Panc1 (cell line): ENCODE results near the gene FIZ1. TPM values are rescaled to one million over a fixed set of nuclear protein-coding genes. Genes with fewer than 3 reads are reported as not detected.
A peak's percentile ranks its signal among the peaks of the same experiment; 100 is the strongest.

ENCODE experiments used
- ATAC-seq: fragments of 200-7000 bp; cut with Tn5 transposase; 2 replicates; pipeline ENCODE4 v1.9.1; 2020; ENCODE audit warnings: mild to moderate bottlenecking, moderate library complexity
- BruUV-seq: library from RNA; stranded (reverse); fragments of 400-500 nt; replicated peaks from 2 replicates; lab custom pipeline; 2021; lab: Mats Ljungman, UMichigan
- CTCF ChIA-PET: fragments of 300-600 bp; sonication (Branson Sonifier 250); formaldehyde crosslinking; loops from one replicate; lab custom pipeline; 2022; ENCODE audit warnings: antibody characterized with exemption; lab: Charles Lee
- POLR2A ChIA-PET: fragments of 300-600 bp; sonication (Branson Sonifier 250); formaldehyde crosslinking; loops from one replicate; lab custom pipeline; 2022; ENCODE audit warnings: antibody characterized with exemption; lab: Charles Lee
- DNase-seq: peaks from one replicate; pipeline ENCODE4 v3.0.0-alpha.2; 2010; ENCODE audit warnings: low read depth, low spot score
- H3K27ac ChIP-seq: 2 replicates; pipeline ENCODE4 v1.5.1; 2011; ENCODE audit warnings: mild to moderate bottlenecking, low read length, inconsistent platforms
- H3K27me3 ChIP-seq: fragments of 200-500 bp; sonication (Bioruptor generic); 2 replicates; pipeline ENCODE4 v1.6.0; 2014; ENCODE audit warnings: low read length, inconsistent platforms; ENCODE audit not compliant: control insufficient read depth, insufficient read depth
- H3K36me3 ChIP-seq: fragments of 200-500 bp; sonication (Bioruptor generic); 2 replicates; pipeline ENCODE4 v1.5.1; 2014; ENCODE audit warnings: inconsistent platforms, mild to moderate bottlenecking, low read length, moderate library complexity; ENCODE audit not compliant: control insufficient read depth, insufficient read depth
- H3K4me1 ChIP-seq: 2 replicates; pipeline ENCODE4 v1.5.1; 2011; ENCODE audit warnings: inconsistent platforms, mild to moderate bottlenecking, low read length, moderate library complexity; ENCODE audit not compliant: control insufficient read depth, insufficient read depth
- H3K4me3 ChIP-seq, 2 experiments: 2 replicates each; pipeline ENCODE4 v1.5.1; 2011 to 2012; ENCODE audit warnings: low read depth in 2 of 2, low read length in 2 of 2, mild to moderate bottlenecking in 2 of 2, inconsistent platforms in 1 of 2, moderate library complexity in 1 of 2
- H3K9me3 ChIP-seq: fragments of 200-500 bp; sonication (Bioruptor generic); 2 replicates; pipeline ENCODE4 v1.5.1; 2014; ENCODE audit warnings: low read depth, mild to moderate bottlenecking, inconsistent platforms, low read length, moderate library complexity; ENCODE audit not compliant: control insufficient read depth, insufficient read depth
- CTCF ChIP-seq: fragments of 450-650 bp; IDR thresholded peaks from 2 replicates; pipeline ENCODE4 v1.5.1; 2017; ENCODE audit warnings: mild to moderate bottlenecking
- POLR2AphosphoS5 ChIP-seq: IDR thresholded peaks from 2 replicates; pipeline ENCODE4 v1.6.1; 2012; ENCODE audit warnings: mild to moderate bottlenecking, low read depth, low read length, moderate library complexity
- REST ChIP-seq, 2 experiments: IDR thresholded peaks; 2 replicates each; pipeline ENCODE4 v1.6.1; 2011 to 2012; ENCODE audit warnings: low read depth in 2 of 2, control low read depth in 1 of 2, low read length in 1 of 2, mild to moderate bottlenecking in 1 of 2, moderate library complexity in 1 of 2; ENCODE audit not compliant: insufficient read depth in 1 of 2
- SIN3A ChIP-seq: IDR thresholded peaks from 2 replicates; pipeline ENCODE4 v1.6.1; 2012; ENCODE audit warnings: low read depth, mild to moderate bottlenecking, low read length, moderate library complexity, borderline replicate concordance; ENCODE audit not compliant: insufficient read depth
- TCF7L2 ChIP-seq: IDR thresholded peaks from 2 replicates; pipeline ENCODE4 v1.6.1; 2011; ENCODE audit warnings: mild to moderate bottlenecking, low read depth, low read length, inconsistent platforms
- in situ Hi-C: cut with HindIII; loops from 2 replicates; pipeline ENCODE4 v1.10.0; 2016; ENCODE audit warnings: low sequenced_read_pairs, low pct_unique_long_range_greater_than_20kb
- intact Hi-C: fragments of 100-400 bp; cut with micrococcal nuclease; formaldehyde crosslinking; loops from one replicate; pipeline ENCODE4 v1.10.0; 2022; ENCODE audit not compliant: unreplicated experiment
- total RNA-seq: library from RNA; stranded (reverse); gene quantifications from one replicate; pipeline ENCODE4 v1.2.1, GENCODE V29; 2021; ENCODE audit not compliant: unreplicated experiment

The FIZ1 gene
- total RNA-seq, 1 experiment from 2014 or later = 28.5 TPM

- peak within 1 kb of the TSS; percentile 63 to 93 for H3K4me3 ChIP-seq
- POLR2A ChIA-PET = interaction anchor here (0.6 kb wide), 1 partner anchor 9 kb away, joined by 6 read pairs; no protein-coding TSS in a partner anchor
- H3K27me3 ChIP-seq = no peaks in the 10 kb centered on the region
- H3K9me3 ChIP-seq = no peaks in the 10 kb centered on the region
- CTCF ChIA-PET = no interaction called here
- H3K4me1 ChIP-seq = peaks cover 43% of the 10 kb centered on the region
- H3K36me3 ChIP-seq = peaks cover 13% of the 10 kb centered on the region
- 0 out of 2 replicates have a peak, but pooled peaks have one; percentile 30 for TF ChIP-seq TCF7L2
- TF ChIP-seq POLR2AphosphoS5 = peak; percentile 92
- TF ChIP-seq CTCF = no peak
- peak; percentile 82 for TF ChIP-seq SIN3A
- no peak for TF ChIP-seq REST (IDR thresholded peaks at IDR 0.05; ENCODE audit: insufficient read depth in 1 of 2, low read depth in 2 of 2, low read length in 1 of 2)
- DNase-seq (no peak), ATAC-seq (peak; percentile 55)
- intact Hi-C loops (no loop called here), in situ Hi-C loops (no loop called here)
- no TSS peak for BruUV-seq
- H3K27ac ChIP-seq = peak within 1 kb of the TSS; percentile 96
These were observed 43.9 kb upstream of the FIZ1 start, which contains the start of gene ZNF581 for GRCh38 chr19:55643003-55643886. TSS of gene ZNF581 (plus strand) at chr19:55643649. CDS start at chr19:55644572, 923 bp downstream.

GRCh38 chr19:55642153-55643002 lies 43.1 kb upstream of the FIZ1 start:
- H3K36me3 ChIP-seq = peaks cover 13% of the 10 kb centered on the region
- intact Hi-C loops = no loop called here
- no peaks in the 10 kb centered on the region for H3K27me3 ChIP-seq
- TF ChIP-seq TCF7L2 (peak; percentile 70; the same call in 1 of the 2 replicates), POLR2AphosphoS5 (peak; percentile 67; the same call in 1 of the 2 replicates), CTCF (no peak), REST (IDR thresholded peaks at IDR 0.05; ENCODE audit: insufficient read depth in 1 of 2, low read depth in 2 of 2, low read length in 1 of 2) (peak in 1 of 2 experiments; percentile 72; a peak in 1 of 4 replicates), SIN3A (no peak; the same call in 1 of the 2 replicates)
- in situ Hi-C loops = no loop called here
- no peaks in the 10 kb centered on the region for H3K9me3 ChIP-seq
- H3K4me1 ChIP-seq = peaks cover 41% of the 10 kb centered on the region
- H3K4me3 ChIP-seq = peak overlapping the region; percentile 63 to 93
- H3K27ac ChIP-seq = peak overlapping the region; percentile 92
- BruUV-seq = TSS peak; percentile 60
- ATAC-seq = peak; percentile 20
- ChIA-PET CTCF (no interaction called here), POLR2A (no interaction called here)
- DNase-seq = no peak
